ENCODE results near the gene RAC3. TPM values are rescaled to one million over a fixed set of nuclear protein-coding genes. Genes with fewer than 3 reads are reported as not detected.
A peak's percentile ranks its signal among the peaks of the same experiment; 100 is the strongest.

The RAC3 gene
- total and polyA plus RNA-seq, 7 donors, result 0.60 to 11.8 (median 2.8) TPM

DNA sequence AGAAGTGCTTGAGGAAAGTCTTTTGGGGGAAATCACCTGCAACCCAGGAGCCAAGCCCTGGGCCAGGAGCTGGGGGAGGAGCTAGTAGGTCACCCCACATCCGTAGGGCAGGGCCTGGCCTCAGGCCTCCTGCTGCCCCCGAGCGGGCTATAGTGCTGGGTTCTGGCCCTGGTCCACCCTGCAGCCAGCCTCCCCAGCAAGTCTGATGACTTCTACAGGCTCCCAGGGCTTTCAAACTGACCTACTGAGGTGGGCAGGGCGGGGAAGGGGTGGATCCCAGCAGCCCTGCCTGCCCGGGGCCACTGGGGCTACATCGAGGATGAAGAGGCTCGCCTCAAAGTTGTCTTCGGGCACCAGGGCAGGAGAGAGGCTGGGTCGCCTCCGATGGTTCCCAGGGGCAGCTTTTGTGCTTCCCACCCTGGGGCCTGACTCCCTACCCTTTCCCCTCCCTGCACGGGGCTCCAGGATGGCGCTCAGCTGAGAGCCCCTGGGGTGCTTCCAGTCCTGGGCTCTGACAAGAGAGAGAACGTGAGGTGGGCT lies 13.8 kb upstream of the RAC3 start:
- intact Hi-C loops (cut with DNase I), result no loop called here
- Histone ChIP-seq H3K4me3 (no peak overlapping the region), H3K4me1 (peaks cover 3 to 46% (median 38%) of the 10 kb centered on the region in 4 donors), H3K36me3 (peaks cover 0 to 18% (median 0%) of the 10 kb centered on the region in 4 donors), H3K27me3 (no peaks in the 10 kb centered on the region), H3K27ac (no peak overlapping the region), H3K9me3 (no peaks in the 10 kb centered on the region)
- TF ChIP-seq EP300 (IDR thresholded peaks at IDR 0.05), result no peak
- no peak for TF ChIP-seq POLR2A (IDR thresholded peaks at IDR 0.05)
- TF ChIP-seq POLR2AphosphoS5 (IDR thresholded peaks at IDR 0.05), result no peak
- TF ChIP-seq, protein P1, sequence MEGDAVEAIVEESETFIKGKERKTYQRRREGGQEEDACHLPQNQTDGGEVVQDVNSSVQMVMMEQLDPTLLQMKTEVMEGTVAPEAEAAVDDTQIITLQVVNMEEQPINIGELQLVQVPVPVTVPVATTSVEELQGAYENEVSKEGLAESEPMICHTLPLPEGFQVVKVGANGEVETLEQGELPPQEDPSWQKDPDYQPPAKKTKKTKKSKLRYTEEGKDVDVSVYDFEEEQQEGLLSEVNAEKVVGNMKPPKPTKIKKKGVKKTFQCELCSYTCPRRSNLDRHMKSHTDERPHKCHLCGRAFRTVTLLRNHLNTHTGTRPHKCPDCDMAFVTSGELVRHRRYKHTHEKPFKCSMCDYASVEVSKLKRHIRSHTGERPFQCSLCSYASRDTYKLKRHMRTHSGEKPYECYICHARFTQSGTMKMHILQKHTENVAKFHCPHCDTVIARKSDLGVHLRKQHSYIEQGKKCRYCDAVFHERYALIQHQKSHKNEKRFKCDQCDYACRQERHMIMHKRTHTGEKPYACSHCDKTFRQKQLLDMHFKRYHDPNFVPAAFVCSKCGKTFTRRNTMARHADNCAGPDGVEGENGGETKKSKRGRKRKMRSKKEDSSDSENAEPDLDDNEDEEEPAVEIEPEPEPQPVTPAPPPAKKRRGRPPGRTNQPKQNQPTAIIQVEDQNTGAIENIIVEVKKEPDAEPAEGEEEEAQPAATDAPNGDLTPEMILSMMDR (IDR thresholded peaks at IDR 0.05), result no peak
- no peak for DNase-seq
- 74 to 81% methylated on average over 13 of the region's 13 CpGs for WGBS, 2 donors

DNA sequence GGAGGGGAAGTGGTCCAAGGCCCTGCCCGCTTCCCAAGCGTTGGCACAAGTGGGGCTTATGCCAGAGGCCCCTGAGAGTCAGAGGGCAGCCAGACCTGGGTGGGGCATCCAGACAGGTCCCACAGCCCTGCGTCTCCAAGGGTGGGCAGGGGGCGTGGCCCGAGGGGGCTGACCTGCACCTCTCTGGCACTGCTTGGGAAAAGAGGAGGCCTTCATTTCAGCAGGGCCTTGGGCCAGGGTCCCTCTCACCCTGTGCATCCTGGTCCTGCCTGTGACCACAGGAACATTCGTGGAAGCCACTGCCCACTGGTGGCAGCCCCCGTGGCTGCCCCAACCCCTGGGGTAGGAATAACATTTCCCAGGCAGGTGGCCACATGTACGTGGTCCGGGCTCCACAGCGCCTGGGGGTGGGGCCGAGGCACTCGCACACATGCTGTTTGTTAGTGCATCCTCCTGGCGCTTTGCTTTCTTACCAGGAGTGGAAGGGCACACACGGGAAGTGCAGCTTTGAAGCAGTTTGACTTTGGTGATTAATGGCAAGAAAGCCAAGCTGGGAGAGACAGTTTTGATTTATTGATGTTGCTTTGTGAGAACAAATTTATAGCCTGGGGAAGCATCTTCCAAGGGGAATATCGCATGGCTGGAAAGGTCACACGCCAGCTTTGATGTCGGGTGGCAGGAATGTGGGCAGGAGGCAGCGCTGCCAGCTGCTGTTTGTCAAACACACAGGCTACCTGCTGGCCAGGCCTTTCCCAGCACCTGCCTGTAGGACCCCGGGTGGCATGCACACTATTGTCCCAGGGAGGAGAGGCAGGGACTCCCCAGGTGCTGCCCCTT lies 13.1 kb upstream of the RAC3 start:
- Histone ChIP-seq H3K9me3 (no peaks in the 10 kb centered on the region), H3K27me3 (no peaks in the 10 kb centered on the region), H3K4me3 (no peak overlapping the region), H3K27ac (no peak overlapping the region), H3K4me1 (peaks cover 0 to 39% (median 32%) of the 10 kb centered on the region in 4 donors), H3K36me3 (peaks cover 0 to 18% (median 0%) of the 10 kb centered on the region in 4 donors)
- intact Hi-C loops (cut with DNase I), result no loop called here
- TF ChIP-seq POLR2A (IDR thresholded peaks at IDR 0.05), result no peak
- TF ChIP-seq, protein P1 (IDR thresholded peaks at IDR 0.05), result no peak
- TF ChIP-seq POLR2AphosphoS5 (IDR thresholded peaks at IDR 0.05), result no peak
- TF ChIP-seq EP300 (IDR thresholded peaks at IDR 0.05), result no peak
- WGBS, 2 donors, result 69 to 82% methylated on average over 19 of the region's 19 CpGs
- no peak for DNase-seq

DNA sequence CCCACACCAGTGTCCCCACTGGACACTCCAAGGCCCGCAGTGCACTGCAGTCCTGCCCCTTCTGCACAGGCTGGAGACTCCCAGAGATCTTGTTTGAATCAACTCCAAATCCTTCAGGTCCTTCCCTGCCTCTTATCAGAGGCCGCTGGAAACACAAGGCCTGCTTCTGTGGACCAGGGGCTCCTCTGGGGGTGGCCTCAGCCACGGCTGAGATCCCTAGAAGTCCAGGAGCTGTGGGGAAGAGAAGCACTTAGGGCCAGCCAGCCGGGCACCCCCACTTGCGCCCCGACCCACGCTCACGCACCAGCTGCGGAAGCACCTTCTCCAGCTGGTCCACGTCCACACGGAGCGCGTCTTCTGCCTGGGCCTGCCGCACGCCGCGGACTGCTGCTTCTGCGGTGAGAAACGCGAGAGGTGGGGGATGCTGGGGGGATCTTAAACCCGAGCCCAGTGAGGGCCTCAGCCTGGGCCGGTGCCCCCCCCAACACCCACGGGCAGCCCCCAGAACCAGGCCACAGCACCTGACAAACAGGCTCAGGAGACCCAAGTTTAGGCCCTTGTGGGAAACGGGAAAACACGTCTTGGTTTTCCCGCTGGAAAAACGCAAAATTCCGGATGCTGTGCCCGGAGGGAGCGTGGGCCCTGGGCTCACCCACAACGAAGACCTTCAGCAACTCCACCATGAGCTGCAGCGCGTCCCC lies 12.3 kb upstream of the RAC3 start:
- DNase-seq, result no peak
- 91 to 92% methylated on average over 33 of the region's 33 CpGs for WGBS, 2 donors
- Histone ChIP-seq H3K4me3 (no peak overlapping the region), H3K4me1 (peaks cover 0 to 39% (median 31%) of the 10 kb centered on the region in 4 donors), H3K27me3 (no peaks in the 10 kb centered on the region), H3K36me3 (peaks cover 0 to 18% (median 0%) of the 10 kb centered on the region in 4 donors), H3K9me3 (no peaks in the 10 kb centered on the region), H3K27ac (no peak overlapping the region)
- TF ChIP-seq POLR2AphosphoS5 (IDR thresholded peaks at IDR 0.05), result no peak
- TF ChIP-seq, protein P1 (IDR thresholded peaks at IDR 0.05), result no peak
- TF ChIP-seq EP300 (IDR thresholded peaks at IDR 0.05), result no peak
- TF ChIP-seq POLR2A (IDR thresholded peaks at IDR 0.05), result no peak
- intact Hi-C loops (cut with DNase I), result no loop called here

DNA sequence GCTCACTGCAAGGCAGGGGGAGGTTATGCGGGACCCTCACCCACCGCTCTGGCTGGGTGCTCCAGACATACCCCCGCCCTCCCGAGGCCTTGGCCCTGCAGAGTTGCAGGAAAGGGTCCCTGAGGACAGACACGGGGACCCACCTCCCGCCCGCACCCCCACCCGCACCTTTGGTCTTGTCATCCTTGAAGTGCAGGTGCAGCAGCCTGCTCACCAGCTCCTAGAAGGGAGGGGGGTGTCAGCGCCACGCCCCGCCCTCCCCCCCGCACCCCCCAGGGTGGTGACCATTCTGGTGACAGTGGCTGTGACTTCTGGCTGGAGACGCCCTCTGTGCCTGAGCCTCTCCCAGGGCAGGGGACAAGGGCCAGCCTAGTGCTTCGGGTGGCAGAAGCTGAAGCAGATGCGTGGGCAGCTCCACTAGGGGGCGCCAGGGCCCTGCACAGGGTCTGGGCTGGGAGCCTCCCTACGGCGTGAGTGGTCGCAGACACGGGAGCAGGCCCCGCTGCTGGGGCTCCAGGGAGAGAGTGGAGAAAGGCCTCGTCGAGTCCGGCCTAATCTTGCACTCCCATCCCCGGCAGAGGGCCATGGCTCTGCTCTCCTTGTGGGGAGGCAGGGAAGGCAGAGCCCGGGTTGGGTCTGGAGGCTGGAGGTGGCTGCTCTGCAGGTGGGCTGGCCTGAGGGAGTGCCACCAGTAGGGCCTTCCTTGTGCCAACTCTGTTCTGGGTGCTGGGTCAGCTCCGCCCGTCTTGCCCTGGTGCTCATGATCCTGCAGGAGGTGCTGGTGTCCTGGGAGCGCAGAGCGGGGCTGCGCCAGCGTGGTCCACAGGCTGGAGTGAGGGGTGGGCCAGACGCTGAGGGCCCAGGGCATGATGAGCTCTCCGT lies 11.5 kb upstream of the RAC3 start:
- intact Hi-C loops (cut with DNase I), result loop anchor here (5.0 kb wide), 1 partner anchor 43 kb away; the partner anchor contains the start of gene ASPSCR1
- Histone ChIP-seq H3K9me3 (no peaks in the 10 kb centered on the region), H3K36me3 (peaks cover 0 to 18% (median 0%) of the 10 kb centered on the region in 4 donors), H3K27me3 (no peaks in the 10 kb centered on the region), H3K27ac (no peak overlapping the region), H3K4me3 (no peak overlapping the region), H3K4me1 (peaks cover 0 to 40% (median 32%) of the 10 kb centered on the region in 4 donors)
- 57 to 68% methylated on average over 34 of the region's 34 CpGs for WGBS, 2 donors
- TF ChIP-seq POLR2AphosphoS5 (IDR thresholded peaks at IDR 0.05), result no peak
- TF ChIP-seq, protein P1 (IDR thresholded peaks at IDR 0.05), result peak; percentile 21 to 59 (median 49)
- no peak for TF ChIP-seq POLR2A (IDR thresholded peaks at IDR 0.05)
- no peak for DNase-seq

All from sigmoid colon (tissue), 7 donors.